Amniotic epithelial cell (primary cell): Measurements from ENCODE around the gene THRB.
"Not testable (repeated sequence)": the region's sequence is repeated elsewhere in the genome, so short reads cannot be mapped to it uniquely, and the experiment has no call there.

Source experiments
- DNase-seq: peaks from one replicate; pipeline ENCODE4 v3.0.0-alpha.2; 2010; ENCODE audit warnings: low read depth

THRB gene

DNA sequence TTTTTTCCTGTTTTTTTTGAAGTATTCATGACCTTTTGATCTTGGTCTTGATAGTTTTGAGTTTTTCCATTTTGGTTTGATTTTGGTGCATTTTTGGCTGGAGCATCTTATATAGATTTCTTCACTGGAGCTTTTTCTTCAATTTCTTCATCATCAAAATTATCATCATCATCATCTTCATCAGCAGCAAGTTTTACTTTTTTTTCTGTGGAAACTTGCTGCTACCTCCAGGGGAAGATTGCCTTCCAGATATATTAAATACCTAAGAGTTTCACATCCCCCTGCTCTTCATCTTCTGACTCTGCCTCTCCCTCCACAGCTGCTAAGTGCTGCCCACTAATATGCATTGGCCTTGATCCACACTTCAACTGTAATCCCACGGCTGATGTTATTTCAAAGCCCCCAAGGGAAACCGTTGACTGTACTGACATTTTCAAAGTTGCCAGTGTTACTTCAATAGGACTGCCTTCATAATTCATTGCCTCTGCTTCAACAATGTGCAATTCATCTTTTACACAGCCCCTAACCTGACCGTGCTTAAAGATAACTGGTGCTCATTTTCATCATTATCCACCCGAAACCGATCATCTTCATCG lies 397.9 kb downstream of the THRB start:
- no peak for DNase-seq

DNA sequence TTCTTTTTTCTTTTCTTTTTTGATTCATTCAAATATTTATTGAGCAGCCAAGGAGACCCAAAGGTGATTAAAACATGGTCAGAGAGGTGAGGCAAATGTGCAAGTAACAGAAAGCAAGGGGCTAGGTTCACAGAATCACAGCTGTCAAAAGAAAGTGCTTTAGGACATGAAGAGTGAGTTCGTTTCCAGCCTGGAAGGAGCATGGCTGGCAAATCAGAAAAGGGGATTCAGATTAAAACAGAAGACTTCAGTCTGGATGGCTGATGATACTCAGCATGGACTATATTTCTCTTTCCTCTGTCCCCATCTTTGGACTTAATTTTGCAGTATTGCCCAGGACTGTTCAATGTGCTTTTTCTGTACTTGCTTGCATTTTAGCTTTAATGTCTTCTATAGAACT lies 398.4 kb downstream of the THRB start:
- DNase-seq = no peak

DNA sequence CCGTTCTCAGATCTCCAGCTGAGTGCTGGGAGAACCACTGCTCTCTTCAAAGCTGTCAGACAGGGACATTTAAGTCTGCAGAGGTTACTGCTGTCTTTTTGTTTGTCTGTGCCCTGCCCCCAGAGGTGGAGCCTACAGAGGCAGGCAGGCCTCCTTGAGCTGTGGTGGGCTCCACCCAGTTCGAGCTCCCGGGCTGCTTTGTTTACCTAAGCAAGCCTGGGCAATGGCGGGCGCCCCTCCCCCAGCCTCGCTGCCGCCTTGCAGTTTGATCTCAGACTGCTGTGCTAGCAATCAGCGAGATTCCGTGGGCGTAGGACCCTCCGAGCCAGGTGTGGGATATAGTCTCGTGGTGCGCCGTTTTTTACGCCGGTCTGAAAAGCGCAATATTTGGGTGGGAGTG lies 399.8 kb downstream of the THRB start:
- DNase-seq = not testable (repeated sequence)

DNA sequence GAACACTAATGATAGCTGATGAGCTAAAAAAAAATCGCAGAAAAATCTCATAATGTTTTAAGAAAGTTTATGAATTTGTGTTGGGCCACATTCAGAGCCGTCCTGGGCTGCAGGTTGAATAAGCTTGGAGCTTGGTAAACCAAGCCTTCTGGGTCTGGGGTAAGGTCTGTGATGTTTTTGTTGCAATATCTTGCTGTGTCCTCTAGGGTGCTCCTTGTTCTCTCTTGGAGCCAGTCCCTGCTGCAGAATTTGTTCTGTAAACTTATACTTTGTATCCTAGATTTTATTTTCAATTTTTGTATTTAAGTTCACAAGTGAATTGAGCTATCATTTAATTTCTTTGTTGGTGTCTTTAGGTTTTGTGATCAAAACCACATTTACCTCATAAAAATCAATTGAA lies 405.9 kb downstream of the THRB start:
- peak; percentile 44 for DNase-seq

DNA sequence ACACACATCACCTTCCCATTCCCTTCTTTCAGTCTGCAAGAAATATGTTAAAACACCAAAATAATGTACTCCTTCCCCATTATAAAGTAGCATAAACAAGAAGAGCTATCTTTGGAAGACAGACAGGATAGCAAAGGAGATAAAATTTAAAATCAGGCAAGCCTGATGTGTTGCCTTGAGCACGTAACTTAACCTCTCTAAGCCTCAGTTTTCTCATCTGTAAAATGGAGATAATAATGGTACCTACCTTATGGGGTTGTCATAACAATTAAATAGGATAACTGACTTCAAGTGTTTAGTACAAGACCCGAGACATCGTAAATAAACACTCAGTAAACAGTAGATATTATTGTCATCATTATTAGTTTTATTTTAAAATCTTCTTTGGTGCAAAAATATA lies 407.2 kb downstream of the THRB start:
- DNase-seq = no peak

DNA sequence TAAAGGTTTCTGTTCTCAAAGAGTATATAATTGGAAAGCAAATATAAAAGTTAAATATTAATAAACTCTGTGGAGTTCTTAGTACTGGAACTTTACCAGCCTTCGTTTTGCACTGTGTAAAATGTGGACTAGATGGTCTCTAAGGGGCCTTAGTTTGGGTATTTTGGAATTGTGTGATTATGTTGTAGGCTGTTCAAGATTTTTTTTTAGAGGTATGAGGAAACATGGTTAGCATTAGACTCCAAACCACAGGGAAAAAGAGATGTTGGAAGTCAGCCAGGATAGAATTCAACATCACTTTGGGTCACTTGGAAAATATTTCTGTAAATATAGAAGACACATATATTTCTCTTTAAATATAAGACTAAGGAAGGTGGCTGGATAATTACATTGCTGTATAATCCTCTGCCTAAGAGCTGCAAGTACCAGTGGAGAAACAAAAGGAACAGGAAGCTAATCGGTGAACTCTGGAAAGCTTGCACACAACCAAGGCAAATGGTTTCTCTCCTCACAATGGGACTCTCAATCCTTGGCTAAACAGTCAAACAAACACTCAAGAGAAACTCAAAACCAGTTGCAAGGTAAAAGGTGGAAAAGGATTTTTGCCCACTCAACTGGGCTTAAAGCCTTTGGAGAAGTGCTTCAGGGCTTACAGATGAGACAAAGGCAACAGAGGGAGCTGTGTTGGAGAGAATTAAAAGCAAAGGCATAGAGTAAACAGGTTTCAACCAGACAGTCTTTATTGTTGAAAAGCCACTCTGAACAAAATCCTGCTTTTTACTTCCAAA lies 407.8 kb downstream of the THRB start:
- DNase-seq = no peak

DNA sequence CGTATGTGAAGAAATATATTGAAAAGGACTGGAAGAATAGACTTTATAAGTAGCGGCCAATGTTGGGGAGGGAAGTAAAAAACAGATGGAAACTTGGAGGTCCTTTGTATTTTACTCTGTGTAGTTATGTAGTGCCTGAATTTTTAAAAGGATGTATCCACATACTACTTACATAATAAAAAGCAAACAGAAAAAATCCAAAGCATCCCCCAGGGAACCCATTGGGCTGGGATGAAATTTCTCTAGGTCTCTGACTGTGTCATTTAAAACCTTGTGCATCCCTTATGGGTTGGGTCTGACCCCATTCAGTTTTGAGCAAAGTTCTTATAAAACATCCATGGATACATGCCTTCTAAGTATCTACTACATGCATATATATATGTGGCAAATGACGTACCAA lies 408.4 kb downstream of the THRB start:
- DNase-seq = no peak

DNA sequence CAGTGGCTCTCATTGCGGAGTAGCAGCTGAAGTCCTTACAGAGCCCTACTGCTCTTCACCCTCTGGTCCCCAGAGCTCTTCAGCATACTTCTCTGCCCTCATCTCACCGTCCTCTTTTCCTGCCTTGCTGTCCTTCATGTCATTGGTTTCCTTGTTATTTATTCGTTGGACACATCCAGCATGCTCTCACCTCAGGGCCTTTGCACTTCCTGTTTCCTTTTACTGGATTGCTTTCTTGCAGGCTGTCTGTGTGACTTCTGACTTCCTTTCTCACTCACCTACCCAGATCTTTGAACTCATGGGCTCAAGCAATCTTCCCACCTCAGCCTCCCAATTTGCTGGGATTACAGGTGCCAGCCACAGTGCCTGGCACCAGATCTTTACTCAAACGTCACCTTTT lies 422.5 kb downstream of the THRB start:
- no peak for DNase-seq

DNA sequence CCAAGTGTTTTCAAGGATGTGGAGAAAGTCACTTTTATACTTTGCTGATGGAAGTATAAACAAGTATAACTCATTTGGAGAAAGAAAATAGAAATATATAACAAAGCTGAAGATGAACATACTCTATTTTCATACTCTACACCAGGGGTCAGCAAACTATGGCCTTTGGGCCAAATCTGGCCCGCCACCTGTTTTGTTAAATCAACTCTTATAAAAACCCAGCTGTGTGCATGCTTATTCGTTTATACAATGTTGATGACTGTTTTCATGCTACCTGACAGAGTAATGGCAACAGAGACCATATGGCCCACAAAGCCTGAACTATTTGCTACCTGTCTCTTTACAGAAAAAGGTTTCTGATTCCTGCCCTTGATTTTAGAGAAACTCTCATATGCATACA lies 425.6 kb downstream of the THRB start:
- DNase-seq = peak; percentile 6

DNA sequence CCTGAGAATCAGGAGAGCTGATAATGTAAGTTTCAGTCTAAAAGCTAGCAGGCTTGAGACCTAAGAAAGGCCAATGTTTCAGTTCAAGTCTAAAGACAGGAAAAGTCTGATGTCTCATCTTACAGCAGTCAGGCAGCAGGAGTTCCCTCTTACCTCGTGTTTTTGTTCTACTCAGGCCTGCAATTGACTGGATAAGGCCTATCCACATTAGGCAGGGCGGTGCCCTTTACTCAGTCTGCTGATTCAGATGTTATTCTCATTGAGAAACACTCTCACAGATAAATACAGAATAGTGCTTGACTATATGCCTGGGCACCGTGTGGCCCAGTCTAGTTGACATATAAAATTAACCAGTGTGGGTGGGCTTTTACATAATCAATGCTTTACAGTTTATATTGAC lies 427.2 kb downstream of the THRB start:
- peak; percentile 19 for DNase-seq
